Kidney epithelial cell (primary cell): Measurements from ENCODE around the gene ST3GAL2. TPM values are rescaled to one million over a fixed set of nuclear protein-coding genes. Genes with fewer than 3 reads are reported as not detected.

Experiments
- DNase-seq: peaks from one replicate; pipeline ENCODE4 v3.0.0-alpha.2; 2010; ENCODE audit warnings: low read depth
- H3K27me3 ChIP-seq: 2 replicates; pipeline ENCODE4 v1.6.0; 2011; ENCODE audit warnings: low read length; ENCODE audit not compliant: control insufficient read depth, insufficient read depth
- H3K36me3 ChIP-seq: 2 replicates; pipeline ENCODE4 v1.5.1; 2011; ENCODE audit warnings: low read length; ENCODE audit not compliant: control insufficient read depth, insufficient read depth
- H3K4me3 ChIP-seq: 2 replicates; pipeline ENCODE4 v1.5.1; 2011; ENCODE audit warnings: low read depth, mild to moderate bottlenecking, control low read depth, low read length
- total RNA-seq: library from RNA; depleted of rRNA; stranded (reverse); fragments of >200 nt; gene quantifications from 2 replicates; pipeline ENCODE4 v1.2.3, GENCODE V29; 2015
- TF ChIP-seq, protein P1 (sequence below): IDR thresholded peaks from 2 replicates; pipeline ENCODE4 v1.5.1; 2011; ENCODE audit warnings: mild to moderate bottlenecking, moderate library complexity, low read length, control low read depth, inconsistent platforms; ENCODE audit not compliant: insufficient read depth, poor library complexity, severe bottlenecking

The ST3GAL2 gene
- total RNA-seq, 1 donor from 2014 or later: 22.6 TPM

DNA sequence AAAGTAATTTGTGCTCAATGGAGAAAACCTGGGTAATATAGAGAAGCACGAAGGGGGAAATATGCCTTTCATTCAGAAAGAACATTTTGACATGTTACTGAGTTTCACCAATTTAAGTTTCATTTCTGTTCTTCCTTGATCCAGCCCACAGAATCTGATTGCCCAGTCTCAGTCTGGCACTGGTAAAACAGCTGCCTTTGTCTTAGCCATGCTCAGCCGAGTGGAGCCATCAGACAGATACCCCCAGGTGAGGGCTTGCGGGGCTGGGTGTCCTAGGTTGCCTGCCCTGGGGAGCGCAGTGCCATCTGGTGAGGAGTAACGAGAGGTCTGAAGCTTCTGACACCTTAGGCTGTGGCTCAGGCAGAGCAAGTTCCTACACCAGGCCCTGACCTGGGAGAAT, 74.5 kb downstream of the ST3GAL2 start:
- no peak for DNase-seq
- TF ChIP-seq, protein P1, sequence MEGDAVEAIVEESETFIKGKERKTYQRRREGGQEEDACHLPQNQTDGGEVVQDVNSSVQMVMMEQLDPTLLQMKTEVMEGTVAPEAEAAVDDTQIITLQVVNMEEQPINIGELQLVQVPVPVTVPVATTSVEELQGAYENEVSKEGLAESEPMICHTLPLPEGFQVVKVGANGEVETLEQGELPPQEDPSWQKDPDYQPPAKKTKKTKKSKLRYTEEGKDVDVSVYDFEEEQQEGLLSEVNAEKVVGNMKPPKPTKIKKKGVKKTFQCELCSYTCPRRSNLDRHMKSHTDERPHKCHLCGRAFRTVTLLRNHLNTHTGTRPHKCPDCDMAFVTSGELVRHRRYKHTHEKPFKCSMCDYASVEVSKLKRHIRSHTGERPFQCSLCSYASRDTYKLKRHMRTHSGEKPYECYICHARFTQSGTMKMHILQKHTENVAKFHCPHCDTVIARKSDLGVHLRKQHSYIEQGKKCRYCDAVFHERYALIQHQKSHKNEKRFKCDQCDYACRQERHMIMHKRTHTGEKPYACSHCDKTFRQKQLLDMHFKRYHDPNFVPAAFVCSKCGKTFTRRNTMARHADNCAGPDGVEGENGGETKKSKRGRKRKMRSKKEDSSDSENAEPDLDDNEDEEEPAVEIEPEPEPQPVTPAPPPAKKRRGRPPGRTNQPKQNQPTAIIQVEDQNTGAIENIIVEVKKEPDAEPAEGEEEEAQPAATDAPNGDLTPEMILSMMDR: no peak
- Histone ChIP-seq H3K4me3 (no peak overlapping the region), H3K27me3 (no peaks in the 10 kb centered on the region), H3K36me3 (peaks cover 2% of the 10 kb centered on the region)

DNA sequence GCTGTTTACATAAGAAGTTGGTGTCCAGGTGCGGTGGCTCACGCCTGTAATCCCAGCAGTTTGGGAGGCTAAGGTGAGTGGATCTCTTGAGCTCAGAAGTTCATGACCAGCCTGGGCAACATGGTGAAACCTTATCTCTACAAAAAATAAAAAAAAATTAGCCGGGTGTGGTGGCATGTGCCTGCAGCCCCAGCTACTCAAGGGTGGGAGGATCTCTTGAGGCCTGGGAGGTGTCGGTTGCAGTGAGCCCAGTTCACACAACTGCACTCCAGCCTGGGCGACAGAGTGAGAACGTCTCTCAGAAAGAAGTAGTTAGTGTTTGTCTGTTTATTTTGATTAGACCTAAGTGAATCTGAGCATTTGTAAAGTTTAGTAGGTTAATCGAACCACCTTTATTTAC, 79.3 kb downstream of the ST3GAL2 start:
- no peak for DNase-seq
- TF ChIP-seq, protein P1: no peak
- Histone ChIP-seq H3K36me3 (peaks cover 2% of the 10 kb centered on the region), H3K4me3 (no peak overlapping the region), H3K27me3 (no peaks in the 10 kb centered on the region)

DNA sequence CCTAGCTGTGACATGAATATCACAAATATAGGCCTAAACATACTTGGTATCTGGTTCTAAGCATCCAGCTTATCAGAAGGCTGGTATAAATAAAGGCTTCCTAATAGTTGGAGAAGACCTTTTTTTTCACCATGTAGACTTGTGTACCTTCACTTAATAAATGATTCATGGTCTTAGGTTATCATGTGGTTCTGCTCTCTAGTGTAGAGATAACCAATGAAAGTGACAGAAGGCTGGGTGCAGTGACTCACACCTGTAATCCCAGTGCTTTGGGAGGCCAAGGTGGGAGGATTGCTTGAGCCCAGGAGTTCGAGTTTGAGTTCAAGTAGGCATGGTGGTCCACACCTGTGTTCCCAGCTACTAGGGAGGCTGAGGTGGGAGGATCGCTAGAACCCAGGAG, 89.1 kb downstream of the ST3GAL2 start:
- TF ChIP-seq, protein P1: no peak
- Histone ChIP-seq H3K4me3 (no peak overlapping the region), H3K27me3 (no peaks in the 10 kb centered on the region), H3K36me3 (peaks cover 1% of the 10 kb centered on the region)
- no peak for DNase-seq

DNA sequence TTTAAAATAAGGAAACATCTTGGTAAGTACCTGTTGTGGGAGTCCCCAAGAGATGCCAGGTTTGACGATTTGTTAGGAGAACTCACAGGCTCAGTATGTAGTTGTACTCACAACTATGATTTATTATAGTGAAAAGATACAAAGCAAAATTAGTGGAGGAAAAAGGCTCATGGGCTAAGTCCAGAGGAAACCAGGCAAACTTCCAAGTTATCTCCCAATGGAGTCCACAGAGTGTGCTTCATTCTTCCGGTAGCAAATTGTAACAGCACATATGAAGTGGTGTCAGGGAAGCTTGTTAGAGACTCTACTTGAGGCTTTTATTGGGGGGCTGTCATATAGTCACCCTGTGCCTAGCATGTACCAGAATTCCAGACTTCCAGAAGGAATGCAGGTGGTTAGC, 89.9 kb downstream of the ST3GAL2 start:
- peaks cover 1% of the 10 kb centered on the region for H3K36me3 ChIP-seq
- H3K27me3 ChIP-seq: no peaks in the 10 kb centered on the region
- DNase-seq: no peak
- TF ChIP-seq, protein P1: no peak
- no peak overlapping the region for H3K4me3 ChIP-seq

DNA sequence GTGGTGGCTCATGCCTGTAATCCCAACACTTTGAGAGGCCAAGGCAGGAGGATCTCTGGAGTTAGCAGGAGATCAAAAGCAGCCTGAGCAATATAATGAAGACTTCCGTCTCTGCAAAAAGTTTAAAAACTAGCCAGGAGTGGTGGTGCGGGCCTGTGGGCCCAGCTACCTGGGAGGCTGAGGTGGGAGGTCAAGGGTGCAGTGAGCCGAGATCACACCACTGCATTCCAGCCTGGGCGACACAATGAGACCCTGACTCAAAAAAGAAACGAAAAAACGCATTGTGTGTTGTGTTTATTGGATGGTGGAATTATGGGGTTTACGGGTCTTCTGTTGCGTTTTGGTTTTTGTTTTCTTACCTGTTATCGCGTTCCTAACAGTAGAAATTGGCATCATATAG, 93.1 kb downstream of the ST3GAL2 start:
- H3K4me3 ChIP-seq: peak overlapping the region; percentile 81
- H3K36me3 ChIP-seq: no peaks in the 10 kb centered on the region
- TF ChIP-seq, protein P1: no peak
- no peaks in the 10 kb centered on the region for H3K27me3 ChIP-seq
- DNase-seq: no peak

DNA sequence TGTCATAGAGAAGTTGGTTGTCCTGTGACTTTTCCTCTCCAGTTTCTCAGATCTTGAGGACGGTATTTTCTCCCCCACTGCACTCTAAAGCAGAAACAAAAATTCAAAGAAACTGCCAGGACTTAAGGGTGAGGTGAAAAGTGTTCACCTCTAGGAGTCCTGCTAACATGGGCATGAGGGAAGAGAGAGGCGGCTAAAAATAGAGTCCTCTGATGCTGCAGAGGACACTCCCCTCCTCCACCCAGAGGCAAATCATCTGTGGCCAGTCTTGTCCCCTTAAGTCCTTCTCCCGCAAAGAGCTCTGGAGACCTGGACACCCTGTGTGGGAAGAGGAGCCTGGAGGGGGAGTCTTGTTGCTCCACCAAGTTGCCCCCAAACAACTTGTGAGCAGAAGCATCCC, 96.9 kb downstream of the ST3GAL2 start:
- no peak for DNase-seq
- TF ChIP-seq, protein P1: no peak
- Histone ChIP-seq H3K36me3 (no peaks in the 10 kb centered on the region), H3K4me3 (no peak overlapping the region), H3K27me3 (no peaks in the 10 kb centered on the region)
